HepG2 (cell line): ENCODE results near the gene HMGB4. TPM values are rescaled to one million over a fixed set of nuclear protein-coding genes. Genes with fewer than 3 reads are reported as not detected.

Experiments used
- ATAC-seq: fragments of 200-7000 bp; cut with Tn5 transposase; 3 replicates; pipeline ENCODE4 v1.9.1; 2020; ENCODE audit warnings: mild to moderate bottlenecking, moderate library complexity
- BruUV-seq: library from RNA; stranded (reverse); fragments of 400-500 nt; replicated peaks from 2 replicates; lab custom pipeline; 2021; lab: Mats Ljungman, UMichigan
- CTCF ChIA-PET: fragments of 300-600 bp; formaldehyde crosslinking; extraction: SDS; loops from one replicate; lab custom pipeline; 2021; ENCODE audit warnings: low total read pairs, inconsistent platforms, low intra/inter-chr PET ratio; lab: Yijun Ruan, JAX
- POLR2A ChIA-PET: fragments of 350-600 bp; sonication (Branson Sonifier 250); formaldehyde crosslinking; loops from one replicate; lab custom pipeline; 2020; ENCODE audit warnings: antibody characterized with exemption, inconsistent platforms; lab: Yijun Ruan, JAX
- DNase-seq: peaks from one replicate; pipeline ENCODE4 v3.0.0-alpha.2; 2015; ENCODE audit warnings: low spot score
- FAIRE-seq: peaks from 3 replicates; lab custom pipeline; 2011; peaks lifted over from hg19 to GRCh38; lab: Jason Lieb, UNC
- H2AFZ ChIP-seq: one replicate; pipeline ENCODE4 v1.6.1; 2011; ENCODE audit warnings: low read length, inconsistent platforms
- H3K27ac ChIP-seq: fragments of 300-600 bp; 3 replicates; pipeline ENCODE4 v1.8.0; 2011; ENCODE audit warnings: mixed run types, mild to moderate bottlenecking, mixed read lengths, low read length, inconsistent platforms; ENCODE audit not compliant: insufficient read depth; ENCODE audit errors: extremely low read length
- H3K27me3 ChIP-seq, 2 experiments: fragments of 200-600 bp in 1 of 2; 2 replicates in 1 of 2; 3 replicates in 1 of 2; pipeline versions ENCODE4 v1.6.0 to v1.8.0; 2011; ENCODE audit warnings: low read length in 2 of 2, mild to moderate bottlenecking in 2 of 2, moderate library complexity in 2 of 2, inconsistent platforms in 1 of 2; ENCODE audit not compliant: insufficient read depth in 2 of 2, control insufficient read depth in 1 of 2
- H3K36me3 ChIP-seq, 2 experiments: fragments of 200-600 bp in 1 of 2; replicated peaks in 1 of 2; 2 replicates in 1 of 2; 3 replicates in 1 of 2; pipeline versions ENCODE4 v1.5.1 to v1.8.0; 2011; ENCODE audit warnings: low read length in 2 of 2, inconsistent platforms in 1 of 2; ENCODE audit not compliant: insufficient read depth in 2 of 2, control insufficient read depth in 1 of 2
- H3K4me1 ChIP-seq: 2 replicates; pipeline ENCODE4 v1.5.1; 2012; ENCODE audit warnings: low read length, inconsistent platforms; ENCODE audit not compliant: insufficient read depth
- H3K4me2 ChIP-seq: 2 replicates; pipeline ENCODE4 v1.6.0; 2011; ENCODE audit warnings: low read depth, low read length, inconsistent platforms
- H3K4me3 ChIP-seq, 3 experiments: fragments of 200-600 bp in 1 of 3; sonication (generic), shearing (Covaris generic) in 1 of 3; replicated peaks in 1 of 3; 2 replicates each; pipeline ENCODE4 v1.5.1; 2011 to 2016; ENCODE audit warnings: low read length in 3 of 3, inconsistent platforms in 2 of 3, low read depth in 2 of 3, mild to moderate bottlenecking in 2 of 3, control low read depth in 1 of 3, mixed read lengths in 1 of 3; ENCODE audit not compliant: insufficient read depth in 1 of 3
- H3K79me2 ChIP-seq: one replicate; pipeline ENCODE4 v1.6.1; 2011; ENCODE audit warnings: low read length, inconsistent platforms; ENCODE audit not compliant: insufficient read depth
- H3K9ac ChIP-seq: 2 replicates; pipeline ENCODE4 v1.6.0; 2011; ENCODE audit warnings: mild to moderate bottlenecking, low read depth, low read length, inconsistent platforms; ENCODE audit not compliant: insufficient read depth
- H3K9me3 ChIP-seq: 2 replicates; pipeline ENCODE4 v1.5.1; 2012; ENCODE audit warnings: mild to moderate bottlenecking, low read length
- H4K20me1 ChIP-seq: 2 replicates; pipeline ENCODE4 v1.6.0; 2011; ENCODE audit warnings: inconsistent platforms, mild to moderate bottlenecking, low read length, moderate library complexity; ENCODE audit not compliant: insufficient read depth
- CENPX ChIP-seq: sonication (generic); formaldehyde crosslinking; IDR thresholded peaks from 2 replicates; pipeline ENCODE4 v1.9.0; 2021; ENCODE audit warnings: mild to moderate bottlenecking, missing genetic modification reagents, moderate library complexity
- NONO ChIP-seq, 2 experiments: fragments of 450-650 bp in 1 of 2; sonication (generic) in 1 of 2; formaldehyde crosslinking in 1 of 2; IDR thresholded peaks in 1 of 2; conservative IDR thresholded peaks in 1 of 2; 2 replicates each; pipeline versions ENCODE4 v1.6.1 to v1.8.0; 2017 to 2022; ENCODE audit warnings: mild to moderate bottlenecking in 1 of 2, missing genetic modification reagents in 1 of 2, moderate library complexity in 1 of 2
- SP5 ChIP-seq: IDR thresholded peaks from 2 replicates; pipeline ENCODE4 v1.6.1; 2016; ENCODE audit warnings: low read depth, borderline replicate concordance
- U2AF2 ChIP-seq: fragments of 200-400 bp; formaldehyde crosslinking; IDR thresholded peaks from 2 replicates; pipeline ENCODE4 v1.6.1; 2017; ENCODE audit warnings: low read depth, mild to moderate bottlenecking, low read length
- WGBS: methylation state at CpG from one replicate; pipeline ENCODE4 v1.1.6; 2017; ENCODE audit warnings: low lambda C conversion rate; 5-methylcytosine and 5-hydroxymethylcytosine counted together
- in situ Hi-C: cut with HindIII; loops from 2 replicates; pipeline ENCODE4 v1.10.0; 2017; ENCODE audit warnings: low pct_unique_long_range_greater_than_20kb; ENCODE audit not compliant: extremely low pct_ligation_motif_present
- intact Hi-C: fragments of 100-400 bp; cut with micrococcal nuclease; formaldehyde crosslinking; loops from one replicate; pipeline ENCODE4 v1.10.0; 2022; ENCODE audit not compliant: unreplicated experiment
- polyA plus RNA-seq, 8 experiments: library from polyadenylated mRNA; depleted of rRNA in 3 of 8; stranded (reverse) in 7 of 8; unstranded in 1 of 8; fragments of >200 nt; fragmentation: Illumina TruSeq in 4 of 8; extraction: Trizol in 4 of 8; gene quantifications; 2 replicates each; pipeline versions ENCODE4 v1.2.1 to v1.2.3, GENCODE V29; 2011 to 2016; ENCODE audit warnings: low read depth in 4 of 8, missing spikeins in 1 of 8, mixed read lengths in 1 of 8; ENCODE audit not compliant: insufficient read depth in 1 of 8
- total RNA-seq, 5 experiments: library from RNA; depleted of rRNA; stranded (reverse); fragments of >200 nt; fragmentation: Illumina TruSeq; extraction: Trizol; gene quantifications; 2 replicates each; pipeline ENCODE4 v1.2.3, GENCODE V29; 2016; ENCODE audit warnings: low read depth in 1 of 5
- TF ChIP-seq, protein P1 (sequence below): sonication (generic); formaldehyde crosslinking; IDR thresholded peaks from 2 replicates; pipeline ENCODE4 v1.8.0; 2022; ENCODE audit warnings: missing genetic modification reagents, mild to moderate bottlenecking, borderline replicate concordance
- TF ChIP-seq, protein P2 (sequence below): sonication (generic); formaldehyde crosslinking; IDR thresholded peaks from 2 replicates; pipeline ENCODE4 v1.8.0; 2022; ENCODE audit warnings: low read depth, missing genetic modification reagents
- TF ChIP-seq, protein P3 (sequence below): sonication (generic); formaldehyde crosslinking; IDR thresholded peaks from 2 replicates; pipeline ENCODE4 v1.8.1; 2023; ENCODE audit warnings: mild to moderate bottlenecking, moderate library complexity, missing genetic modification reagents

HMGB4 gene
- total and polyA plus RNA-seq, 2 of the 13 experiments (the other 11 are each of a cell fraction or from before 2014, with no cell fraction given) = not detected

DNA sequence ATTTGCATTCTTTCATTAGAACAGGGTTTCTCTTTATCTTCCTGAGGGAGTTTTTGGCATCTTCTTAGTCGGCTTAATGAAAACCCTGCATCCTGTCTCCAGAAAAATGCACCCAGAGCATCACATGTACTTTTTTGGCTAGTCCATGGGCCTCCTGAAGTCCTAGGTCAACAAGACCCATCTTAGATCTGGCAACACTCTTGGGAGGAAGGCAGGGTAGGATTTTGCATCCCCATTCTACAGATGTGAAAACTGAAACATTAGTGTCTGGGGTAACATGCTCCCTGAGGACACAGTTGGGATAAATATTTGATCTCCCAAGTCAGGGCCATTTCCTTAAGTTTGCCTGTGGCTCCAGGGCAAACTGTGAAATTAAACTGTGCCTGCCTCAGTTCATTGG, 40.0 kb upstream of the HMGB4 start:
- intact Hi-C loops (no loop called here), in situ Hi-C loops (no loop called here)
- FAIRE-seq (no peak), DNase-seq (no peak), ATAC-seq (no peak)
- Histone ChIP-seq H3K4me3 (no peak overlapping the region), H3K4me1 (no peaks in the 10 kb centered on the region), H3K4me2 (no peak overlapping the region), H3K27ac (no peak overlapping the region), H3K36me3 (no peaks in the 10 kb centered on the region), H3K79me2 (no peaks in the 10 kb centered on the region), H4K20me1 (no peaks in the 10 kb centered on the region), H3K27me3 (peaks cover 0 to 3% of the 10 kb centered on the region in 2 experiments; a peak in 1 of 5 replicates), H2AFZ (no peak overlapping the region), H3K9me3 (no peaks in the 10 kb centered on the region), H3K9ac (no peak overlapping the region)
- BruUV-seq = no TSS peak
- TF ChIP-seq, protein P1, sequence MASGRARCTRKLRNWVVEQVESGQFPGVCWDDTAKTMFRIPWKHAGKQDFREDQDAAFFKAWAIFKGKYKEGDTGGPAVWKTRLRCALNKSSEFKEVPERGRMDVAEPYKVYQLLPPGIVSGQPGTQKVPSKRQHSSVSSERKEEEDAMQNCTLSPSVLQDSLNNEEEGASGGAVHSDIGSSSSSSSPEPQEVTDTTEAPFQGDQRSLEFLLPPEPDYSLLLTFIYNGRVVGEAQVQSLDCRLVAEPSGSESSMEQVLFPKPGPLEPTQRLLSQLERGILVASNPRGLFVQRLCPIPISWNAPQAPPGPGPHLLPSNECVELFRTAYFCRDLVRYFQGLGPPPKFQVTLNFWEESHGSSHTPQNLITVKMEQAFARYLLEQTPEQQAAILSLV (CRISPR knock-in tag) = no peak
- TF ChIP-seq NONO (IDR thresholded peaks at IDR 0.05) = no peak
- TF ChIP-seq NONO (CRISPR knock-in tag; conservative IDR thresholded peaks at IDR 0.05) = no peak
- TF ChIP-seq U2AF2 = no peak
- TF ChIP-seq, protein P2, sequence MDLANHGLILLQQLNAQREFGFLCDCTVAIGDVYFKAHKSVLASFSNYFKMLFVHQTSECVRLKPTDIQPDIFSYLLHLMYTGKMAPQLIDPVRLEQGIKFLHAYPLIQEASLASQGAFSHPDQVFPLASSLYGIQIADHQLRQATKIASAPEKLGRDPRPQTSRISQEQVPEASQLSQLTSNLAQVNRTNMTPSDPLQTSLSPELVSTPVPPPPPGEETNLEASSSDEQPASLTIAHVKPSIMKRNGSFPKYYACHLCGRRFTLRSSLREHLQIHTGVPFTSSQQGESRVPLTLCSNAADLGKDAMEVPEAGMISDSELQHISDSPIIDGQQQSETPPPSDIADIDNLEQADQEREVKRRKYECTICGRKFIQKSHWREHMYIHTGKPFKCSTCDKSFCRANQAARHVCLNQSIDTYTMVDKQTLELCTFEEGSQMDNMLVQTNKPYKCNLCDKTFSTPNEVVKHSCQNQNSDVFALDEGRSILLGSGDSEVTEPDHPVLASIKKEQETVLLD = no peak
- TF ChIP-seq, protein P3, sequence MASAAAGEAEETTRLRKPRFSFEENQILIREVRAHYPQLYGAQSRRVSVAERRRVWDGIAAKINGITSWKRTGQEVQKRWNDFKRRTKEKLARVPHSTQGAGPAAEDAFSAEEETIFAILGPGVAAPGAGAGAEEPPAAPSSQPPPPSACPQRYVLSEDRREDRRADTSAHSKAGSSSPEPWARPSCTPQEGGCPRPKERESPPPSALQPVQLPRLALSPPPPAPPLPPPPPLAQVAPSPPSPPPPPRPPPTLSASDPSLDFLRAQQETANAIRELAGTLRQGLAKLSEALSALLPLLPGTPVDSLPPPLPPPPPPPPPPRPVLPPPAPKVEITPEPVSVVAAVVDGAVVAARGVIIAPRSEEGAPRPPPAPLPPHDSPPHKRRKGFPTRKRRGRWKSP (CRISPR knock-in tag) = no peak
- no peak for TF ChIP-seq CENPX (CRISPR knock-in tag)
- no peak for TF ChIP-seq SP5 (CRISPR knock-in tag)
- POLR2A ChIA-PET = no interaction called here
- CTCF ChIA-PET = no interaction called here
- WGBS = 8% methylated on average over 1 of the region's 1 CpG
